GM13976 (cell line): Measurements from ENCODE around the gene NT5DC4.

Experiments used
- DNase-seq: peaks from one replicate; pipeline ENCODE4 v3.0.0; 2012; ENCODE audit warnings: low spot score
- CTCF ChIP-seq: IDR thresholded peaks from 2 replicates; pipeline ENCODE4 v1.5.1; 2012; ENCODE audit warnings: borderline replicate concordance, mild to moderate bottlenecking; ENCODE audit not compliant: insufficient read depth; ENCODE audit errors: extremely low read depth, missing control alignments, control extremely low read depth
- in situ Hi-C: fragments of 300-500 bp; cut with MboI; formaldehyde crosslinking; loops from one replicate; pipeline ENCODE4 v1.12.0; 2022; ENCODE audit warnings: low sequenced_read_pairs, mixed read lengths, inconsistent platforms; ENCODE audit not compliant: unreplicated experiment

Gene NT5DC4

GRCh38 chr2:112682101-112682500 lies 38.7 kb upstream of the NT5DC4 start:
- in situ Hi-C loops: no loop called here
- TF ChIP-seq CTCF: no peak
- no peak for DNase-seq

GRCh38 chr2:112683550-112684414 lies 37.0 kb upstream of the NT5DC4 start:
- in situ Hi-C loops: no loop called here
- TF ChIP-seq CTCF: no peak
- no peak for DNase-seq

GRCh38 chr2:112684415-112684775 lies 36.4 kb upstream of the NT5DC4 start:
- TF ChIP-seq CTCF: no peak
- in situ Hi-C loops: no loop called here
- DNase-seq: no peak

GRCh38 chr2:112685271-112685884 lies 35.4 kb upstream of the NT5DC4 start:
- in situ Hi-C loops: no loop called here
- no peak for DNase-seq
- TF ChIP-seq CTCF: no peak

- peak; percentile 50 for DNase-seq
- in situ Hi-C loops: no loop called here
- TF ChIP-seq CTCF: no peak
These were observed 34.2 kb upstream of the NT5DC4 start for GRCh38 chr2:112686348-112687217.

GRCh38 chr2:112687522-112687921 lies 33.3 kb upstream of the NT5DC4 start:
- TF ChIP-seq CTCF: no peak
- DNase-seq: no peak
- in situ Hi-C loops: no loop called here
